HG03025 (cell line): ENCODE data around the gene ACE2.

Experiments used
- ATAC-seq: cut with Tn5 transposase; IDR thresholded peaks from one replicate; pipeline ENCODE4 v1.9.1; 2021; ENCODE audit warnings: mild to moderate bottlenecking, moderate library complexity; ENCODE audit not compliant: unreplicated experiment, low FRiP score

Gene ACE2

DNA sequence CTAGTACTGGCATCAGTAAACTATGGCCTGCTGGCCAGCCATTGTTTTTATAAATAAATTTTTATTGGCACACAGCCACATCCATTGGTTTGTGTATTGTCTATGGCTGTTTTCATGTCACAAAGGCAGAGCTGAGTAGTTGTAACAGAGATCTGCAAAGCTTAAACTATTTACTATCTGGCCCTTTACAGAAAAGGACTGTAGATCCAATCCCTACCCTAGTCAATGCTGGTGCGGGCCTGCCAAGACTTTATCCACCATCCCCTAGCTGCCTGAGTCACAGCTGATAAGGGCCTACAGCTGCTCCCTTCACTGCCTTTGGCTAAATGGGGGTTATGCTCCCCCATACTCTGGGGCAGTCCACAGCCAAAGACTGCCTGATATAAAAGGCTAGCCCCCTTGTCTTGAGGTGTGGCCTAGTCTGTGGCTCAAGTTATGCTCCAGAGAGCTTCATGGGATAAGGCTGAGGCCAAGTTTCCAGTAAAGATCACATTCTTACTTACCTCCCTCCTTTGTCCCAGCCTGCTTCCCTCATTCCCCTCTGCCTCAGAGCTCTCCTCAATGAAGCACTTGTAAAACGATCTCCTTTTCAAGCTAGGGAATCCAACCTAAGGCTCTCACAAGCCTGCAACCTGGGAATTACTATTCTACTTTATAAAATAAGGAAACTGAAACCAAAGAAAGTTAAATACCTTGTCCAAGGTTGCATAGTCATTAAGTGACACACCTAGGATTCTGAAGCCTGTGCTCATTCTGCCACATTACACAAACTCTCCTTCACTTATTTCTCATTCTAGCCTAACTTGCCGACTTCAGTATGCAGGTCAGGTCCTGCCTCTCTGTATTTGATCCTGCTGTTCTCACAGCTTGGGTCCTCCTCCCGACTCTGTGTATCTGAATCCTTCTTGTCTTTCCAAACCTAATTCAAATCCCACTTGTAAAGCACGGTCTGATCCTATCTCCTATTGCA is 20.7 kb downstream of the ACE2 start:
- no peak for ATAC-seq

GRCh38 chrX:15576019-15576418 is 24.7 kb downstream of the ACE2 start:
- ATAC-seq, result no peak

DNA sequence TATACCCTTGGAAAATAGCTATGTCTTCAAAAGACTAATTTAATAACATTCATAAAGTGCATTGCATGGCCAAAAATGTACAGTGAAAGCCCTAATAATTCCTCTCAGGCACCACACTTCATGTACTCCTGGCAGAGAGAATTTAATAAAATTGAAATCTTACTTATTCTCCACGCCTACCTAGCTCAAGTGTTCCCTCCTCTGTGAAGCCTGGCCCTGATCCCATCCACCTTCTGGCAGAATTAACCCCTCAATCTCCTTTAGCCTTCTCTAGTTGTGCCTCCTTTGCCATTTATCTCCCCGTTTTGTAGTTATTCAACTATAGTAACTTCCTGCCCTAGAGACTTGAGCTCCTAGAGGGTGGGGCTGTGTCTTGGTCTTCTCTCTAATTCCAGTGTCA is 26.7 kb downstream of the ACE2 start:
- no peak for ATAC-seq

- no peak for ATAC-seq
Observed at GRCh38 chrX:15570145-15570544, 30.6 kb downstream of the ACE2 start.

DNA sequence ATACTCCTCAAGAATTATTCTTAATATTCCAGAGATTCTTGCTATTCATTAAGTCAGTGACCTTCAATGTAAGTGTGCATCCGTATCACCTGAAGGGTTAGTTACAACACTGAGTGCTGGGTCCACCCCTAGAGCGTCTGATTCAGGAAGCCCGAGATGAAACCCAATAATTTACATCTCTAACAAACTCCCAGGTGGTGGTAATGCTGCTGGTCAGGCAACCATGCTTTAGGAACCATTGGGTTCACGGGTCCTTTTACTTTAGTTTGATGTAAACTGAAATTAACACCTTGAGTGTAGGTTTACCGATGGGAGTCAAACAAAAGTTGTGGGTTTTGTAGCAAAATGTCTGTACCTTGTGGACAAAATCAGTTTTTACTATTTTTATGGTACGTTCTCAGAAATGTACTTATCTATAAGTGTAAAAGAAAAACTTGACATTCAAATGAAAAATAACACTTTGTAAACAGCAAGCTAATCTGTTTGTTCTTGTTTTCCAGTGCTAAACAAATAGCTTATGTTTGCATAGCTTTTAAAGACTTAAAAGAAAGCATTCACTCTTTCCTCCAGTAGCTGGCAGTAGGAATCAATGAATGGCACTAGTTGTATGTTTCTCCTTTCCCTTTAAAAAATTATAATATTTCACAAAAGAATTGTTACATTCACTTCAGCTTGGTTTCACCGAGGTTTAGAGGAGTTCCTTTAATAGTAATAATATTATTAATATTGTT is 32.7 kb downstream of the ACE2 start:
- ATAC-seq, result no peak

DNA sequence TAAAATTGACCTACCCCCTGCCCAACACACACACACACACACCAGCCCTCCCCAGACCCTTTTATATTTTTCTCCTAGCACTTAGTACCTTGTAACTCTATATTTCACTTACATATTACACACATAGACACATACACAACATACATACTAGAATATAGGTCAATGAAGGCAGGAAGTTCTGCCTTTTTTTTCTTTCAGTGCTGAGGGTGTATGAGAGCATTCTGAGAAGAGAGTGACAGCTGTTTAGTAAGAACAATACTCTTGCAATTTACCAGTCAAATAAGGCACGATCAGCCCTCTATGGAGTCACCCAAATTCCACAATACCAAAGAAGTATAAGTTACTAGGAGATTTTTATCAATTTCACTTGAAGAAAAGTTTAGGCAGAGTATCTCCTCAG is 33.5 kb downstream of the ACE2 start:
- no peak for ATAC-seq

DNA sequence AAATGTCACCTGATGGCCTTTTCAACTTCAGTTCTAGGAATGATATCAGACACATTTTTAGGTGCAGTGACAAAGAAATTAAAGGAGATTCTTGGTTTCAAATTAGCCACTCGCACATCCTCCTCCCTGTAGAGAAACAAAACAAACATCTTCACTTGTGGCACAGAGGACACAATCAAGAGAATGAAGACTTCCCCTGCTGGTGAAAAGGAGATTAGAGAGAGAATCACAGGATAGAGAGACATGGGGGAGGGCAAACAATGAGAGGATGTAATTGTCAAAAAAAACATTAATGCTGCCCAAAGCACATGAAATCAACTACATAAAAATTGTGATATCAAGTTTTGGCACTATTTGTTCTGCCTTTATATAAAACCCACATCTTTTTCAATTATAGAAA is 34.5 kb downstream of the ACE2 start:
- ATAC-seq, result no peak

- ATAC-seq, result no peak
Observed at GRCh38 chrX:15564981-15565579, 35.7 kb downstream of the ACE2 start.

DNA sequence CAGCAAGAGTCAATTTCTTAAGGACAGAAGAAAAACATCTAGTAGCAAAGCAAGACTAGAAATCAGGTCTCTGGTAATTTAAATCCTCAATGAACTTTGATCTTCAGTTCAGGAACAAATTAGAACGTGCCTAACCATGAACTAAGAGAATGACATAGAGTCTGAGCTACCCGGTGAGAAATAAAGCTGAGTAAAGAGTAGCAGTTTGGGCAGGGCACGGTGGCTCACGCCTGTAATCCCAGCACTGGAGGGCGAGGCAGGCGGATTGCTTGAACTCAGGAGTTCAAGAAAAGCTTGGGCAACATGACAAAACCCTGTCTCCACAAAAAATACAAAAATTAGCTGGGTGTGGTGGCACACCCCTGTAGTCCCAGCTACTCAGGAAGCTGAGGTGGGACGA is 37.7 kb downstream of the ACE2 start:
- no peak for ATAC-seq

GRCh38 chrX:15560924-15561323 is 39.8 kb downstream of the ACE2 start:
- ATAC-seq, result no peak

DNA sequence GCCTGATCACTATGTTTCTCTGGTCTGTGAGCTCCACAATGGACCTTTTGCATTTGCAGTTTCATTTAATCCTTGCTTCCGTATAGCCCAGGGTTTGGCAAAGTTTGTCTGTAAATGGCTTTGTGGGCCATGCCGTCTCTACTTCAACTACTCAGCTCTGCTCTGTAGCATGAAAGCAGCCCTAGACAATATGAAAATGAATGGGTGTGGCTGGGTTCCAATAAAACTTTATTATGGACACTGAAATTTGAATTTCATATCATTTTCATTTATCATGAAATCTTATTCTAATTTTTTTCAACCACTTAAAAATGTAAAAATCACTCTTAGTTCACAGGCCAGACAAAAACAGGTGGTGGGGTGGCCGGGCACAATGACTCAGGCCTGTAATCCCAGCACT is 41.5 kb downstream of the ACE2 start:
- no peak for ATAC-seq

GRCh38 chrX:15549189-15550012 is 51.4 kb downstream of the ACE2 start:
- ATAC-seq, result no peak

GRCh38 chrX:15547356-15547755 is 53.4 kb downstream of the ACE2 start:
- ATAC-seq, result no peak

GRCh38 chrX:15546745-15547144 is 54.0 kb downstream of the ACE2 start:
- ATAC-seq, result no peak

GRCh38 chrX:15530318-15530717 is 70.4 kb downstream of the ACE2 start:
- no peak for ATAC-seq

- no peak for ATAC-seq
Observed at GRCh38 chrX:15529165-15529564, 71.6 kb downstream of the ACE2 start.

GRCh38 chrX:15525664-15526416 is 74.9 kb downstream of the ACE2 start:
- no peak for ATAC-seq

DNA sequence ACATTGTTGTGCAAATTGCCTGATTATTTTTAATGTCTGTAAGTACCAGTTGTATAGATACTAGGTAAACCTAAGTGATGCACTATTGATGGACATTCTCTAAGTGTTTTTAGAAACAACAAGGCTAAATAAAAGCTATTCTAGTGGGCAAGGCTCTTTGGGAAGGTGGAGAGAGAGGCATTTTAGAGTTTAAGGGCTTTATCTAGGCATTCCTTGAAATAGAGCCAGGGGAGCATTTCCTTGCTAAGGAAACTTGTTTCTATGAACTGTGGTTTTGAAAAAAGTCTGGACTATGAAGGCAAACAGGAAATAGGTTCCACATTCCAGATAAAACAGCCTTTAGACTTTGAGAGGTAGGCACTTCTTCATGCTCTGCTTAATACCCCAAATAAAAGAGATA is 76.3 kb downstream of the ACE2 start:
- no peak for ATAC-seq

- no peak for ATAC-seq
Observed at GRCh38 chrX:15523088-15523487, 77.7 kb downstream of the ACE2 start.

DNA sequence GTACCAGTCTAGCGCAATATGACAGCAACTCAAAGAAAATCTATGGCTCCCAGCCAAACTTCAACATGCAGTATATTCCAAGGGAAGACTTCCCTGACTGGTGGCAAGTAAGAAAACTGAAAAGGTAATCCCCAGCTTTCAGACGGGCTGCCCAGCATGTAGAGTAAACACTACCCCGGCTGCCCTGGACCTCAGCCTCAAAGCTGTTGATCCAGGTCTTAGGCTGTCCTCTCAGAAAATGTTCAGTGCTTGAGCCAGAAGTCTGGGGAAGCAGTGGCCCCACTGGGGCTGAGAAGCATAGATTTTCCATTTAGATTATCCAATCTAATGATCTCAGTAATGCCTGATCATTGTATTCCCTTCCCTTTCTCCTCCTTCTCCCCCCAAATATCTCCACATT is 78.3 kb downstream of the ACE2 start:
- no peak for ATAC-seq
